ENCODE measurements around the gene PRSS16. TPM values are rescaled to one million over a fixed set of nuclear protein-coding genes. Genes with fewer than 3 reads are reported as not detected.

Gene PRSS16
- total and polyA plus RNA-seq, 2 donors (not counting 3 experiments of a cell fraction or from before 2014, with no cell fraction given) = not detected

- Histone ChIP-seq H3K79me2 (ENCODE audit: control insufficient read depth, insufficient read depth, low read length) (no peaks in the 10 kb centered on the region), H4K20me1 (replicated peaks; ENCODE audit: control insufficient read depth, extremely low read depth, insufficient read depth, low read length) (no peaks in the 10 kb centered on the region), H3K36me3 (ENCODE audit: control insufficient read depth in 2 of 2, extremely low read depth in 1 of 2, insufficient read depth in 2 of 2, low read length in 2 of 2) (no peaks in the 10 kb centered on the region), H3K27me3 (ENCODE audit: control insufficient read depth in 2 of 2, insufficient read depth in 2 of 2, low read length in 2 of 2) (peaks cover 62 to 76% of the 10 kb centered on the region in 2 experiments), H2AFZ (ENCODE audit: low read depth, low read length) (no peak overlapping the region), H3K9ac (replicated peaks; ENCODE audit: extremely low read depth, insufficient read depth, low read length) (no peak overlapping the region), H3K9me1 (replicated peaks; ENCODE audit: control insufficient read depth, extremely low read depth, insufficient read depth, low read length) (no peaks in the 10 kb centered on the region), H3K27ac (ENCODE audit: insufficient read depth, low read depth, low read length) (no peak overlapping the region), H3K4me2 (ENCODE audit: insufficient read depth, low read length) (no peak overlapping the region), H3K9me3 (replicated peaks; ENCODE audit: control insufficient read depth, insufficient read depth, low read length) (no peaks in the 10 kb centered on the region), H3K4me1 (ENCODE audit: control insufficient read depth, extremely low read depth, insufficient read depth, low read length) (no peaks in the 10 kb centered on the region), H3K4me3 (replicated peaks in 1 of 3; ENCODE audit: insufficient read depth in 1 of 3, low read depth in 1 of 3, low read length in 3 of 3) (no peak overlapping the region)
- dilution Hi-C loops (cut with MboI; ENCODE audit: extremely low pct_ligation_motif_present, low sequenced_read_pairs) (no loop called here), intact Hi-C loops (cut with micrococcal nuclease) (no loop called here)
- DNase-seq (ENCODE audit: low read depth, low spot score) = no peak
- BruUV-seq (replicated peaks) = no TSS peak
- TF ChIP-seq EZH2 (IDR thresholded peaks at IDR 0.05; ENCODE audit: borderline replicate concordance, low read depth, low read length, severe bottlenecking) (peak; percentile 90), GATA2 (IDR thresholded peaks at IDR 0.05; ENCODE audit: insufficient read depth, insufficient read length, low read depth, low read length) (no peak), MAX (IDR thresholded peaks at IDR 0.05; ENCODE audit: insufficient read depth, insufficient read length) (no peak)
- ChIA-PET POLR2A (interaction anchor here (0.6 kb wide), 1 partner anchor 374 kb away, joined by 3 read pairs; no protein-coding TSS in a partner anchor), CTCF (interaction anchor here (1.0 kb wide), 1 partner anchor 321 kb away, joined by 3 read pairs; no protein-coding TSS in a partner anchor)
- FAIRE-seq = no peak
These were observed 40.9 kb downstream of the PRSS16 start for GRCh38 chr6:27288136-27289044.

GRCh38 chr6:27290065-27290849 lies 42.8 kb downstream of the PRSS16 start:
- no peaks in the 10 kb centered on the region for H4K20me1 ChIP-seq (replicated peaks; ENCODE audit: control insufficient read depth, extremely low read depth, insufficient read depth, low read length)
- peaks cover 50 to 63% of the 10 kb centered on the region in 2 experiments for H3K27me3 ChIP-seq (ENCODE audit: control insufficient read depth in 2 of 2, insufficient read depth in 2 of 2, low read length in 2 of 2)
- no peak overlapping the region for H3K9ac ChIP-seq (replicated peaks; ENCODE audit: extremely low read depth, insufficient read depth, low read length)
- intact Hi-C loops (cut with micrococcal nuclease) = loop anchor here (10.0 kb wide), 1 partner anchor 465 kb away; no protein-coding TSS in a partner anchor
- TF ChIP-seq EZH2 (IDR thresholded peaks at IDR 0.05; ENCODE audit: borderline replicate concordance, low read depth, low read length, severe bottlenecking) (peak; percentile 0), MAX (IDR thresholded peaks at IDR 0.05; ENCODE audit: insufficient read depth, insufficient read length) (no peak), MYC (IDR thresholded peaks at IDR 0.05; ENCODE audit: low read depth, low read length) (no peak), GATA2 (IDR thresholded peaks at IDR 0.05; ENCODE audit: insufficient read depth, insufficient read length, low read depth, low read length) (no peak), JUN (IDR thresholded peaks at IDR 0.05; ENCODE audit: borderline replicate concordance, insufficient read depth, insufficient read length, low read depth) (no peak)
- DNase-seq (ENCODE audit: low read depth, low spot score) (no peak), FAIRE-seq (no peak)
- H3K9me3 ChIP-seq (replicated peaks; ENCODE audit: control insufficient read depth, insufficient read depth, low read length) = no peaks in the 10 kb centered on the region
- ChIA-PET POLR2A (no interaction called here), CTCF (no interaction called here)
- H3K9me1 ChIP-seq (replicated peaks; ENCODE audit: control insufficient read depth, extremely low read depth, insufficient read depth, low read length) = no peaks in the 10 kb centered on the region
- H3K4me3 ChIP-seq (replicated peaks in 1 of 3; ENCODE audit: insufficient read depth in 1 of 3, low read depth in 1 of 3, low read length in 3 of 3) = no peak overlapping the region
- H3K36me3 ChIP-seq (ENCODE audit: control insufficient read depth in 2 of 2, extremely low read depth in 1 of 2, insufficient read depth in 2 of 2, low read length in 2 of 2) = no peaks in the 10 kb centered on the region
- H3K79me2 ChIP-seq (ENCODE audit: control insufficient read depth, insufficient read depth, low read length) = no peaks in the 10 kb centered on the region
- no peak overlapping the region for H3K27ac ChIP-seq (ENCODE audit: insufficient read depth, low read depth, low read length)
- no TSS peak for BruUV-seq (replicated peaks)
- H3K4me1 ChIP-seq (ENCODE audit: control insufficient read depth, extremely low read depth, insufficient read depth, low read length) = no peaks in the 10 kb centered on the region
- H2AFZ ChIP-seq (ENCODE audit: low read depth, low read length) = no peak overlapping the region
- dilution Hi-C loops (cut with MboI; ENCODE audit: extremely low pct_ligation_motif_present, low sequenced_read_pairs) = no loop called here
- H3K4me2 ChIP-seq (ENCODE audit: insufficient read depth, low read length) = no peak overlapping the region

Data from endothelial cell of umbilical vein (primary cell).